ENCODE results near the gene NRG2. TPM values are rescaled to one million over a fixed set of nuclear protein-coding genes. Genes with fewer than 3 reads are reported as not detected.

The NRG2 gene
- polyA plus RNA-seq, 3 donors = 2.0 to 4.8 (median 3.1) TPM

- no peak overlapping the region for H3K27ac ChIP-seq (ENCODE audit: low read depth, low read length)
- 29 to 60% (median 39%) methylated on average over 14 of the region's 14 CpGs for WGBS, 3 donors
Observed at GRCh38 chr5:139903450-139903794, 139.7 kb downstream of the NRG2 start.

DNA sequence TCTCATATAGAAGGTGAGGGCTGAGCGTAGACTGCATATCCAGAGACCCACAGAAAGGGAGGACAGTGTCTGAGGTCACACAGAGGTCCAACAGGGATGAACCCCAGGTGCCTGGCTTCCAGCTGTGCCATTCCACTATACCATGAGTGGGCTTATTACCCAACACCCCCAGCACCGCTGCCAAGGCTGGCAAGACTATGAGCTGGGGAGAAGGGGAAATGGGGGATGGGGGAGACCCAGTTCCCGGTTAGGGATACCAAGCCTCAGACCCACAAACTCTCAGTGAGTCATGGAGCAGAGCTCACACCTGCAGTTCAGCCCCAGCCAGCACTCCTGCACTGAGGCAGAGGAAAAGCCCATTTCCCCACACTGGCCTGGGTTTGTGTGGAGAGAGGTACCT, 141.1 kb downstream of the NRG2 start:
- H3K27ac ChIP-seq (ENCODE audit: low read depth, low read length) = no peak overlapping the region
- WGBS, 3 donors = 65 to 86% (median 76%) methylated on average over 3 of the region's 3 CpGs

- 71 to 94% (median 77%) methylated on average over 2 of the region's 2 CpGs for WGBS, 3 donors
- no peak overlapping the region for H3K27ac ChIP-seq (ENCODE audit: low read depth, low read length)
Observed at GRCh38 chr5:139901251-139901575, 141.9 kb downstream of the NRG2 start.

DNA sequence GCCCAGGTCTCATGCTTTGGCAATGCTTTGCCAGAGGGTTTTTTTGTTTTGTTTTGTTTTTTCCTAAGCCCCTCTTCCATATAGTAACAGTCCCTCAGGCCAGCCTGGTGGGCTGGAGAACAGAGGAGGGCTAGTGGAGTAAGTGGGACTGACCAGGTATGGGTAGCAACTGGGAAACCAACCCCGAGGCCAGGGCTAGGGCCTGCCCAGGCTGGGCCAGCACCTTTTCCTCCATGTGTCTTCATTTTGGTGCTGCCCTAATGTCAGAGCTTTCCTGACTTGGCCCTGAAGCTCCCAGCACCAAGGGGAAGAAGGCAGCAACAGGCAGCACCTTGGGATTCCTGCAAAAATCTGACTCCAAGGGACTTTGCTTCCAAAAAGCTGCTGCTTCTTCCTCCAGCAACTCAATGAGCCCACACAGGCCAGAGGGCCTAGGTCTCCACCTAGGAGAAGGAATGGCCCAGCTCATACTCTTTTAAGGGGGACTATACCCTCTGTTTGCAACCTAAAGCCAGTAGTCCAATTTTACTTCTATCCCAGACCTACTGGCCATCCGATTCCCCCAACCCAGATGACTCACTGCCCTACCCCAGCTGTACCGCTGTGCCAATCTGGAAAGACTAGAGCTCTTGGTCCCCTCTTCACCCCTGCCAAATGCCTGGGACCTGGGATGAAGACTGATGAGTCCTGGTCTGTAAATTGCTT, 142.4 kb downstream of the NRG2 start:
- 91 to 96% (median 92%) methylated on average over 3 of the region's 3 CpGs for WGBS, 3 donors
- no peak overlapping the region for H3K27ac ChIP-seq (ENCODE audit: low read depth, low read length)

DNA sequence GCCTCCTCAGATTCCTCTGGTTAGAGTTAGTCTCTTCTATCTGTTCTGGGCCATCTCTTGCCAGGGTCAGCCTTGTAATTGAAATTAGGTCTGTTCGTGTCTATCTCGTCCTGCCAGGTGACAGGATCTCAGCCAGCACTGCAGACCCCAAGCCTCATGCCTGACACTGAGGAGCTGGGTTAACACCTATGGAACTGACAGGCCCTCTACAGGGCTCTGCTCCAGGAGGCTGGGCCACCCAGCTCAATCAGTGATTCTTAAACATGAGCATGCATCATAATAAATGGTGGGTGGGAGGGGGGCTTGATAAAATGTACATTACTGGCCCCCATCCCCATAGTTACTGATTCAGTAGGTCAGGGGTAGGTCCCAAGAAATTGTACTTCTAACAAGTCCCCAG, 144.1 kb downstream of the NRG2 start:
- no peak overlapping the region for H3K27ac ChIP-seq (ENCODE audit: low read depth, low read length)
- 84 to 98% (median 92%) methylated on average over 2 of the region's 2 CpGs for WGBS, 3 donors

- WGBS, 3 donors = 93 to 97% (median 97%) methylated on average over 6 of the region's 6 CpGs
Observed at GRCh38 chr5:139897982-139898381, 145.1 kb downstream of the NRG2 start.

GRCh38 chr5:139897342-139897741, 145.8 kb downstream of the NRG2 start:
- H3K27ac ChIP-seq (ENCODE audit: low read depth, low read length) = no peak overlapping the region
- 87 to 88% (median 87%) methylated on average over 6 of the region's 6 CpGs for WGBS, 3 donors

More at GRCh38 chr5:139897982-139898381, 145.1 kb downstream of the NRG2 start:
- no peak overlapping the region for H3K27ac ChIP-seq (ENCODE audit: low read depth, low read length)

GRCh38 chr5:139896718-139897117, 146.4 kb downstream of the NRG2 start:
- WGBS, 3 donors = 91 to 95% (median 92%) methylated on average over 4 of the region's 4 CpGs
- no peak overlapping the region for H3K27ac ChIP-seq (ENCODE audit: low read depth, low read length)

- no peak overlapping the region for H3K27ac ChIP-seq (ENCODE audit: low read depth, low read length)
- 30 to 61% (median 50%) methylated on average over 2 of the region's 2 CpGs for WGBS, 3 donors
Observed at GRCh38 chr5:139895647-139896046, 147.5 kb downstream of the NRG2 start.

- 94 to 100% (median 97%) methylated on average over 5 of the region's 5 CpGs for WGBS, 3 donors
- H3K27ac ChIP-seq (ENCODE audit: low read depth, low read length) = no peak overlapping the region
Observed at GRCh38 chr5:139895046-139895445, 148.1 kb downstream of the NRG2 start.

DNA sequence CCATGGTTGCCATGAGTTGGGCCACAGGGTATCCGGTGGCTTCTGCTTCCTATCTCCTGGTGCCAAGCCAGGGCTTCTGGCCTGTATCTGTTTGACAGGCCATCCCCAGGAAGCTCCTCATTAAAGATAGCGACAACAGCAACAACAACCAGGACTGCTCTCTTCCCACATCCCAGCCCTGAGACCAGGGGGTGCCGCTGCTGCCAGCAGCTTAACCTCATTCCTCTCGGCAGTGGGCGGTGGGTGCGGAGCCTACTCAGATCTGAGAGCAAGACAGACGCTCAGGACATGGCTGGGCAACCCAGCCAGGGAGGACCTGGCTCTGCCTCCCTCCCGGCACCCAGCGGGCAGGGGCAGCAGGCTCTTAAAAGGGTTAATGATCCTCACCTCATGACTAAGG, 149.2 kb downstream of the NRG2 start:
- 81 to 91% (median 83%) methylated on average over 9 of the region's 9 CpGs for WGBS, 3 donors
- H3K27ac ChIP-seq (ENCODE audit: low read depth, low read length) = no peak overlapping the region

DNA sequence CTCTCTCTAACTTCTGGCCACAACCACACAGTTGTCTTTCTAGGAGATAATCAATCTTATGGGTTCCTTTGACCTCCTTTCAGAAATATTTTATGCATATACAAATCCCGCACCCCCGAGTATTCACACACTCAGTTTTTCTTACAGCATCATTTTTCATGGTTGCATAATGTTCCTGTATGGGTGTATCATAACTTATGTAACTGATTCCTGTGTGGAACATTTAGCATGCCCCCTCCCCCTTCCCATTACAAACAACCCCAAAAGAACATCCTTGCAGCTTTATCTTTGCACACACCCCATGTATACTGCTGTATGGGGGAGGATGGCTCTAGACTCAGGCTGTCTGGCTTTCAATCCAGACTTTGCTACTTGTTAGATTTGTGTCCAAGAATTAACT, 153.7 kb downstream of the NRG2 start:
- no peak overlapping the region for H3K27ac ChIP-seq (ENCODE audit: low read depth, low read length)
- whole genome bisulfite sequencing, 3 donors = 93 to 95% (median 94%) methylated on average over 2 of the region's 2 CpGs

- WGBS, 3 donors = 72 to 83% (median 81%) methylated on average over 4 of the region's 4 CpGs
- H3K27ac ChIP-seq (ENCODE audit: low read depth, low read length) = no peak overlapping the region
Observed at GRCh38 chr5:139888370-139888769, 154.7 kb downstream of the NRG2 start.

DNA sequence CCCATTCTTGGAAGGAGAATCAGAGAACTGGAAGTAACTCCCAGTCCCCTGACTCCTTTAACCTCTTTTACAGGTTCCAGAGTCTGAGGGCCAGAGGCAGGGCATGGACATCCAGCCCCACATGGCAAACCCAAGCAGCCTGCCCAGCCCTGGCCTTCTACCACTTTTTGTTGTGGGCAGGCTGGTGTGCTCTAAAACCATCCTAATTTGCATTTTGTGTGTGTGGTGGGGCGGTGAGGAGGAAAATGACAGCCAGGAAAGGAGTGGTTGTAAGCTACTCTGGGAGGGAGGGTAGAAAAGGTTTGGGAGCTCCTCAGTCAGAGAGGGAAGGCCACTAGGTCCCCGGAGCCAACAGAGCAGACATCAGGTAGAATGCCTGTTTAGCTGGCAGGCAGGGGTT, 156.9 kb downstream of the NRG2 start:
- 71 to 91% (median 83%) methylated on average over 2 of the region's 2 CpGs for WGBS, 3 donors
- no peak overlapping the region for H3K27ac ChIP-seq (ENCODE audit: low read depth, low read length)

DNA sequence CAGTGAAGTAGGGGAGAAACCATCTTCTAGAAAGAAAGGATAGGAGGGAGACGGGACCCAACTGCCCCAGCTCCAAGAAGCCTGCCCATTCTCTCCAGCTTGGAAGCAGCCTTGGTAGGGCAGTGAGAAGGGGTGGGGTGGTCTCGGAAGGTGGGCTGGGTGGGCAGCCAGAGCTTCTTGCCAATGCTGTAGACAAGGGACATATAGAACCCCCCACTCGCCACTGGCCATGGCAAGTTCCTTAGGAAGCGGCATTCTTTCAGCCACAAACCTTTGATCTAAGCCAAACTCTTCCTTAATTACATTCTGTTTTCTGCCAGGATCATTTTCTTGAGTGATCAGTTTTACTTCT, 157.3 kb downstream of the NRG2 start:
- 90 to 95% (median 92%) methylated on average over 4 of the region's 4 CpGs for WGBS, 3 donors

DNA sequence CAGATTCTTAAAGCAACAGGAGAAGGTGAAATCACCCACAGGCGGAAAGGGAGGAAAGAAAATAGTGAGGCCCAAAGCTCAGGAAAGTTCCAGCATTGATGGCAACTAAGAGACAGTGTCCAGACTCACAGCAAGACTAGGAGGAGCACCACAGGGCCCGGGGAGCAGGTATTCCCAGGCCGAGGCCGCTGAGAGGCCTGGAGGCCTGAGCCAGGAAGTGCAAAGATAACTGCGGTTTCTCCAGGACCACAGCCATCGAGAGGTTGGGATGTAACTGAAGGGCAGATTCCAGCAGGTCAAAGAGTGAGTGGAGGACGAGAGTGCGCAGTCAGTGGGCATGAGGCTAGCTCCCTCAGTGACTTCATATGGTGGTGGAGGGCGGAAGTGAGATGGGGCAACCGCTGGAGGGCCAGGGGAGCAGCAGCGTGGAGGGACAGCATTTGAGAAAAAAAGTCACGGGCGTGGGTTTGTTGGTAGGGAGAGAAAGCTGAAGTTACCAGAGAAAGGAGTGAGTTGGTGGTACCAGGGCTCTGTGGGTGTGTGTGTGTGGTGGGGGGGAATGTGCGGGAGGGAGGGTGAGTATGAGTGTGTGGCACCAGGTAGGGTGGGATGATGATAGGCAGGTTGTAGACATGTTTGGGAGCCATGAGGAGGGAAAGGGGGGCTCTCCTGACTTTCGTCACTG, 157.8 kb downstream of the NRG2 start:
- H3K27ac ChIP-seq (ENCODE audit: low read depth, low read length) = no peak overlapping the region
- WGBS, 3 donors = 91 to 95% (median 93%) methylated on average over 15 of the region's 15 CpGs

More for the DNA sequence above, 157.3 kb downstream of the NRG2 start:
- no peak overlapping the region for H3K27ac ChIP-seq (ENCODE audit: low read depth, low read length)

DNA sequence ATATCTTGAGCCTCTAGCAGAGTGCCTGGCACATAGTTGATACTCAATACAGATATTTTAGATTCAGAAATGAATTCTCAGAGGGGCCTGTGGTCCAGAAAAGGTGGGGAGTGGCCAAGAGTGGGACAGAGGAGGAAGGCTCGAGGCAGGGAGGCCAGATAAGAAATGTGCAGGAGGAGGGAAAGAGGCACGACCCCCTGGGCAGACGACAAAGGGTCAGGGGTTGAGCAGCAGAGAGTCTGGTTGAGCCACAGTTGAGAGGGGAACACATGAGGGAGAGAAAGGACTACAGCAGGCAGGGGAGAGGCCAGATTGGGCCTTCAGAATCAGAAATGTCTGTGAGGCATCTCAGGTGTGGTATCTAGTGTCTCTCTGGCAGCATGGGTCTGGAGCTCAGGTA, 158.4 kb downstream of the NRG2 start:
- WGBS, 3 donors = 67 to 89% (median 78%) methylated on average over 3 of the region's 3 CpGs
- H3K27ac ChIP-seq (ENCODE audit: low read depth, low read length) = no peak overlapping the region

- 81 to 91% (median 84%) methylated on average over 3 of the region's 3 CpGs for WGBS, 3 donors
- no peak overlapping the region for H3K27ac ChIP-seq (ENCODE audit: low read depth, low read length)
Observed at GRCh38 chr5:139884144-139884543, 159.0 kb downstream of the NRG2 start.

DNA sequence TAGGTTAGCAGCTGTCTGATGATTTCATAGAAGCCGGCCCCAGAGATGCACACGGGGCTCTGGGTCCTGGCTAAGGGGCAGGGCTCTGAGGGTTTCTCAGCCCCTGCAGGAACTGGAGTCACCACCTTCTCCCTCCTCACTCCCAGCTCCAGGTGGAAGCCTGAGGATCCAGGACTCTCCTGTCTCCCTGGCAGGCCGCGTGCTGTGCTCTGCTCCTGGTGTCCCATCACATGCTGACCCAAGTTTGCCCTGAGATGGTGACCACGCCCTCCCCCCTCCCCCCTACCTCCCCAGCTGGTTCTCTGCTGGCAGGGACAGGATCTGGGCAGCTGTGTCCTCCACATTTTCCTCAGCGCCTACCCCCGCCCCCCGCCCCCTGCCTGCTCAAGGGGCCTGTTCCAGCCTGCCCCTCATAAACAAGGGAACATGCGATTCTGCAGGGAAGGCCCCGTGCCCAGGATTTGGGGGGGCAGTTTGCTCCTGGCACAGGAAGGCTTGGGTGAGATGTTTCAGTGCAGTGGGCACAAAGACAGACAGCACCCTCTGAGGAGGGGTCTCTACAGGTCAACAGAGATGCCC, 160.0 kb downstream of the NRG2 start:
- WGBS, 3 donors = 67 to 82% (median 75%) methylated on average over 10 of the region's 10 CpGs
- H3K27ac ChIP-seq (ENCODE audit: low read depth, low read length) = no peak overlapping the region

DNA sequence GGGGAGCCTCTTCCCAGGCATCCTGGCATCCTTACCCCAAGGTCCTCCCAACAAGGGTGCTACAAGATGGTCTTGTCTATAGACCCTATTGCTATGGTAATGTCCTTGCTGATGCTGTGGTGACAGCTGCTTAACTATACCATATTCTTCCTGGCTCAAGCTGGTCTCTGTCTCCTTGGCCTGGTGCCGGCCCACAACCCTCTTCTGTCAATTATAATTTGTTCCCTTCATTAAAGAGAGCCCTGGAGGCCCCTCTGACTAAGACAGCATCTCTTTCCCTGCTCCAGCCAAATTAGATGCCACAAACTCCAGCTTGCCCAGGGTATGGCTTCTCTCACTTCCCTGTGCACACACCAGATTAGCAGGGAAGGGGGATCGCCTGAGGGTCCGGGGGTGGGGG, 160.8 kb downstream of the NRG2 start:
- H3K27ac ChIP-seq (ENCODE audit: low read depth, low read length) = no peak overlapping the region
- WGBS, 3 donors = 83 to 94% (median 89%) methylated on average over 3 of the region's 3 CpGs
